ENCODE results near the gene TRIM28.

Gene TRIM28

DNA sequence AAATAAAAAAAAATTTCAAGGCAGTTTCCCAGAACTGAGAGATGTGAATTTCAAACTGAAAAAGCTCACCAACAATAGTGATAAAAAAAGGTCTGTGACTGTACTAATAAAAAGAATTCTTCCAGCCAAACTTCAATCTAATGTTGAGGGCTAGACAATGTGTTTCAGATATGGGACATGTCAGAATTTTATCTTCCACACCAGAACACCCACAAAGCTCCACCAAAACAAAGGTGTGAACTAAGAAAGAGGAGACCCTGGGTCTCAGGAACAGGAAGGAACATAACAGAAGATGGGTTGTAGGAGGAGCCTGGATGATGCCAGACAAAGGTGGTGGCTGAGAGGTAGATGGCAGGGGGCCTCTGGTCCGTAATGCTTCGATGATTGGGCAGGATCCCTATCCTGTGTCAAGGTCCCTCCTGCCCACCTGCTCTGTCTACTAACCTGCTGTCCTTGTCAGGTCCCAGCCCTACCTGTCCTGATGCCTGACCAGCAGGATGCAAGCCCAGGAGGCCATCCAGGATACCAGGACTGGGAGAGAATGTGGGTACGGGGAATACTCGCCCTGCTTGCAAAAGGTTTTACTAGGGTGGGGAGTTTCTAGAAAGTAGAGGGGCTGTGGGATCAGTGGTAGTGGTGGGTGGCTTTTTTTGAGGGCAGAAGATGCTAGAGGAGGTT lies 24.7 kb downstream of the TRIM28 start:
- no peak for TF ChIP-seq FOXM1 (IDR thresholded peaks at IDR 0.05; ENCODE audit: borderline replicate concordance, low read depth)

DNA sequence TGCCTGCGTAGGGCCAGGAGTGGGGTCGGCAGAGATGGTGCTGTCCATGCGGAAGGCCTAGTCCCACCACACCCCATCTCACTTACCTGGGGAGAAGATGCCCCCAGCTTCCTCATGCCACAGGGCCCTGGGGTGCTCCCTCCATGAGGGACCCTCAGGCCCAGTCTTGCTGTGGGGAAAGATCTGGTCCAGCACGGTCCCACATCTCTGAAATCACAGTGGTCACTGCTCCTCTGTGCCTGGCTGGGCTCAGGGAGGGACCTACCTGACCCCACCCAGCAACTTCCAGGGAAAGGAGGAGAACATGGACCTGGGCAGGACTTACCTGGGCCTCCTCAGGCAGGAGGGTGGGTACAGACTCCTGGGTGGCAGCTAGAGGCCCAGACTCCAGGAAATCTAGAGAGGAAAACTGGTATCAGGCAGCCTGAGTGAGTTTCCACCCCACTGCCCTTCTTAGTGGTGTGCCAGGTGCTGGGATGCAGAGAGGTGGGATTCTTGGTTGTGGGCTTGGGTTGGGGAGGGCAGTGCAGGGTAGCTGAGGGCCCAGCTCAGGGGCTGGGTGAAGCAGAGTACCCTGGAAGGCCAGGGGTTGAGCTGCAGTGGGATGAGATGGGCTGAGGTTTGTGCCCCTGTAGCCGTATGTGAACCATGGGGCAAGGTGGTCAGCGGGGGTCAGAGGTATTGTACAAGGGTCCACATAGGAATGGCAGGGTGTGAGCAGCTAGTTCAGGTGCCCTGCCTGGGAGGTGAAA lies 25.5 kb downstream of the TRIM28 start:
- TF ChIP-seq NFIC (IDR thresholded peaks at IDR 0.05), result no peak

- TF ChIP-seq CREB1 (IDR thresholded peaks at IDR 0.05; ENCODE audit: low read depth) (no peak), TAF1 (IDR thresholded peaks at IDR 0.05; ENCODE audit: low read depth) (no peak), ZBTB7A (IDR thresholded peaks at IDR 0.05; ENCODE audit: low read depth) (no peak), EP300 (IDR thresholded peaks at IDR 0.05; ENCODE audit: borderline replicate concordance) (no peak), USF1 (IDR thresholded peaks at IDR 0.05) (no peak), EGR1 (IDR thresholded peaks at IDR 0.05) (no peak), CEBPB (IDR thresholded peaks at IDR 0.05) (no peak), NFIC (IDR thresholded peaks at IDR 0.05) (no peak), RAD21 (IDR thresholded peaks at IDR 0.05; ENCODE audit: low read depth) (no peak), TEAD4 (IDR thresholded peaks at IDR 0.05) (no peak), TCF12 (IDR thresholded peaks at IDR 0.05; ENCODE audit: low read depth) (no peak), YY1 (IDR thresholded peaks at IDR 0.05; ENCODE audit: low read depth) (no peak), FOXM1 (IDR thresholded peaks at IDR 0.05; ENCODE audit: borderline replicate concordance, low read depth) (no peak)
- TF ChIP-seq, protein P1, sequence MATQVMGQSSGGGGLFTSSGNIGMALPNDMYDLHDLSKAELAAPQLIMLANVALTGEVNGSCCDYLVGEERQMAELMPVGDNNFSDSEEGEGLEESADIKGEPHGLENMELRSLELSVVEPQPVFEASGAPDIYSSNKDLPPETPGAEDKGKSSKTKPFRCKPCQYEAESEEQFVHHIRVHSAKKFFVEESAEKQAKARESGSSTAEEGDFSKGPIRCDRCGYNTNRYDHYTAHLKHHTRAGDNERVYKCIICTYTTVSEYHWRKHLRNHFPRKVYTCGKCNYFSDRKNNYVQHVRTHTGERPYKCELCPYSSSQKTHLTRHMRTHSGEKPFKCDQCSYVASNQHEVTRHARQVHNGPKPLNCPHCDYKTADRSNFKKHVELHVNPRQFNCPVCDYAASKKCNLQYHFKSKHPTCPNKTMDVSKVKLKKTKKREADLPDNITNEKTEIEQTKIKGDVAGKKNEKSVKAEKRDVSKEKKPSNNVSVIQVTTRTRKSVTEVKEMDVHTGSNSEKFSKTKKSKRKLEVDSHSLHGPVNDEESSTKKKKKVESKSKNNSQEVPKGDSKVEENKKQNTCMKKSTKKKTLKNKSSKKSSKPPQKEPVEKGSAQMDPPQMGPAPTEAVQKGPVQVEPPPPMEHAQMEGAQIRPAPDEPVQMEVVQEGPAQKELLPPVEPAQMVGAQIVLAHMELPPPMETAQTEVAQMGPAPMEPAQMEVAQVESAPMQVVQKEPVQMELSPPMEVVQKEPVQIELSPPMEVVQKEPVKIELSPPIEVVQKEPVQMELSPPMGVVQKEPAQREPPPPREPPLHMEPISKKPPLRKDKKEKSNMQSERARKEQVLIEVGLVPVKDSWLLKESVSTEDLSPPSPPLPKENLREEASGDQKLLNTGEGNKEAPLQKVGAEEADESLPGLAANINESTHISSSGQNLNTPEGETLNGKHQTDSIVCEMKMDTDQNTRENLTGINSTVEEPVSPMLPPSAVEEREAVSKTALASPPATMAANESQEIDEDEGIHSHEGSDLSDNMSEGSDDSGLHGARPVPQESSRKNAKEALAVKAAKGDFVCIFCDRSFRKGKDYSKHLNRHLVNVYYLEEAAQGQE (IDR thresholded peaks at IDR 0.05; ENCODE audit: low read depth), result no peak
- TF ChIP-seq, protein P2, sequence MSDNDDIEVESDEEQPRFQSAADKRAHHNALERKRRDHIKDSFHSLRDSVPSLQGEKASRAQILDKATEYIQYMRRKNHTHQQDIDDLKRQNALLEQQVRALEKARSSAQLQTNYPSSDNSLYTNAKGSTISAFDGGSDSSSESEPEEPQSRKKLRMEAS (IDR thresholded peaks at IDR 0.05), result no peak
Observed at GRCh38 chr19:58569943-58570670, 26.2 kb downstream of the TRIM28 start.

- TF ChIP-seq USF1 (IDR thresholded peaks at IDR 0.05) (no peak), RAD21 (IDR thresholded peaks at IDR 0.05; ENCODE audit: low read depth) (no peak), TEAD4 (IDR thresholded peaks at IDR 0.05) (no peak), YY1 (IDR thresholded peaks at IDR 0.05; ENCODE audit: low read depth) (no peak), EGR1 (IDR thresholded peaks at IDR 0.05) (no peak)
- TF ChIP-seq, protein P1 (IDR thresholded peaks at IDR 0.05; ENCODE audit: low read depth), result no peak
Observed at GRCh38 chr19:58570770-58571574, 27.1 kb downstream of the TRIM28 start.

- TF ChIP-seq EP300 (IDR thresholded peaks at IDR 0.05; ENCODE audit: borderline replicate concordance), result no peak
- TF ChIP-seq YY1 (IDR thresholded peaks at IDR 0.05; ENCODE audit: low read depth), result no peak
- TF ChIP-seq CREB1 (IDR thresholded peaks at IDR 0.05; ENCODE audit: low read depth), result no peak
- no peak for TF ChIP-seq RAD21 (IDR thresholded peaks at IDR 0.05; ENCODE audit: low read depth)
- no peak for TF ChIP-seq NFIC (IDR thresholded peaks at IDR 0.05)
- TF ChIP-seq FOXM1 (IDR thresholded peaks at IDR 0.05; ENCODE audit: borderline replicate concordance, low read depth), result no peak
- no peak for TF ChIP-seq TEAD4 (IDR thresholded peaks at IDR 0.05)
- no peak for TF ChIP-seq ZBTB7A (IDR thresholded peaks at IDR 0.05; ENCODE audit: low read depth)
Observed at GRCh38 chr19:58571575-58571947, 27.7 kb downstream of the TRIM28 start.
